Panc1 (cell line): Measurements from ENCODE around the gene MARVELD3. TPM values are rescaled to one million over a fixed set of nuclear protein-coding genes. Genes with fewer than 3 reads are reported as not detected.

Experiments used
- ATAC-seq: fragments of 200-7000 bp; cut with Tn5 transposase; 2 replicates; pipeline ENCODE4 v1.9.1; 2020; ENCODE audit warnings: mild to moderate bottlenecking, moderate library complexity
- BruUV-seq: library from RNA; stranded (reverse); fragments of 400-500 nt; replicated peaks from 2 replicates; lab custom pipeline; 2021; lab: Mats Ljungman, UMichigan
- CTCF ChIA-PET: fragments of 300-600 bp; sonication (Branson Sonifier 250); formaldehyde crosslinking; loops from one replicate; lab custom pipeline; 2022; ENCODE audit warnings: antibody characterized with exemption; lab: Charles Lee
- POLR2A ChIA-PET: fragments of 300-600 bp; sonication (Branson Sonifier 250); formaldehyde crosslinking; loops from one replicate; lab custom pipeline; 2022; ENCODE audit warnings: antibody characterized with exemption; lab: Charles Lee
- DNase-seq: peaks from one replicate; pipeline ENCODE4 v3.0.0-alpha.2; 2010; ENCODE audit warnings: low read depth, low spot score
- H3K27ac ChIP-seq: 2 replicates; pipeline ENCODE4 v1.5.1; 2011; ENCODE audit warnings: mild to moderate bottlenecking, low read length, inconsistent platforms
- H3K27me3 ChIP-seq: fragments of 200-500 bp; sonication (Bioruptor generic); 2 replicates; pipeline ENCODE4 v1.6.0; 2014; ENCODE audit warnings: low read length, inconsistent platforms; ENCODE audit not compliant: control insufficient read depth, insufficient read depth
- H3K36me3 ChIP-seq: fragments of 200-500 bp; sonication (Bioruptor generic); 2 replicates; pipeline ENCODE4 v1.5.1; 2014; ENCODE audit warnings: inconsistent platforms, mild to moderate bottlenecking, low read length, moderate library complexity; ENCODE audit not compliant: control insufficient read depth, insufficient read depth
- H3K4me1 ChIP-seq: 2 replicates; pipeline ENCODE4 v1.5.1; 2011; ENCODE audit warnings: inconsistent platforms, mild to moderate bottlenecking, low read length, moderate library complexity; ENCODE audit not compliant: control insufficient read depth, insufficient read depth
- H3K4me3 ChIP-seq, 2 experiments: 2 replicates each; pipeline ENCODE4 v1.5.1; 2011 to 2012; ENCODE audit warnings: low read depth in 2 of 2, low read length in 2 of 2, mild to moderate bottlenecking in 2 of 2, inconsistent platforms in 1 of 2, moderate library complexity in 1 of 2
- H3K9me3 ChIP-seq: fragments of 200-500 bp; sonication (Bioruptor generic); 2 replicates; pipeline ENCODE4 v1.5.1; 2014; ENCODE audit warnings: low read depth, mild to moderate bottlenecking, inconsistent platforms, low read length, moderate library complexity; ENCODE audit not compliant: control insufficient read depth, insufficient read depth
- CTCF ChIP-seq: fragments of 450-650 bp; IDR thresholded peaks from 2 replicates; pipeline ENCODE4 v1.5.1; 2017; ENCODE audit warnings: mild to moderate bottlenecking
- POLR2AphosphoS5 ChIP-seq: IDR thresholded peaks from 2 replicates; pipeline ENCODE4 v1.6.1; 2012; ENCODE audit warnings: mild to moderate bottlenecking, low read depth, low read length, moderate library complexity
- REST ChIP-seq, 2 experiments: IDR thresholded peaks; 2 replicates each; pipeline ENCODE4 v1.6.1; 2011 to 2012; ENCODE audit warnings: low read depth in 2 of 2, control low read depth in 1 of 2, low read length in 1 of 2, mild to moderate bottlenecking in 1 of 2, moderate library complexity in 1 of 2; ENCODE audit not compliant: insufficient read depth in 1 of 2
- SIN3A ChIP-seq: IDR thresholded peaks from 2 replicates; pipeline ENCODE4 v1.6.1; 2012; ENCODE audit warnings: low read depth, mild to moderate bottlenecking, low read length, moderate library complexity, borderline replicate concordance; ENCODE audit not compliant: insufficient read depth
- TCF7L2 ChIP-seq: IDR thresholded peaks from 2 replicates; pipeline ENCODE4 v1.6.1; 2011; ENCODE audit warnings: mild to moderate bottlenecking, low read depth, low read length, inconsistent platforms
- in situ Hi-C: cut with HindIII; loops from 2 replicates; pipeline ENCODE4 v1.10.0; 2016; ENCODE audit warnings: low sequenced_read_pairs, low pct_unique_long_range_greater_than_20kb
- intact Hi-C: fragments of 100-400 bp; cut with micrococcal nuclease; formaldehyde crosslinking; loops from one replicate; pipeline ENCODE4 v1.10.0; 2022; ENCODE audit not compliant: unreplicated experiment
- total RNA-seq: library from RNA; stranded (reverse); gene quantifications from one replicate; pipeline ENCODE4 v1.2.1, GENCODE V29; 2021; ENCODE audit not compliant: unreplicated experiment

MARVELD3 gene
- total RNA-seq, 1 experiment from 2014 or later, result 0.08 TPM

- H3K9me3 ChIP-seq, result no peaks in the 10 kb centered on the region
- no peak for ATAC-seq
- CTCF ChIA-PET, result no interaction called here
- peaks cover 6% of the 10 kb centered on the region; the same call in 1 of the 2 replicates for H3K36me3 ChIP-seq
- DNase-seq, result no peak
- no peak overlapping the region for H3K4me3 ChIP-seq
- BruUV-seq, result no TSS peak
- POLR2A ChIA-PET, result interaction anchor here (0.6 kb wide), 1 partner anchor 157 kb away, joined by 3 read pairs; no protein-coding TSS in a partner anchor
- H3K27ac ChIP-seq, result no peak overlapping the region
- H3K27me3 ChIP-seq, result no peaks in the 10 kb centered on the region
- intact Hi-C loops, result no loop called here
- no peaks in the 10 kb centered on the region for H3K4me1 ChIP-seq
- in situ Hi-C loops, result no loop called here
- TF ChIP-seq POLR2AphosphoS5 (no peak), CTCF (no peak), SIN3A (no peak), TCF7L2 (no peak), REST (IDR thresholded peaks at IDR 0.05; ENCODE audit: insufficient read depth in 1 of 2, low read depth in 2 of 2, low read length in 1 of 2) (no peak)
These were observed 49.4 kb downstream of the MARVELD3 start for GRCh38 chr16:71675380-71675779.

- ATAC-seq (no peak), DNase-seq (no peak)
- Histone ChIP-seq H3K4me1 (no peaks in the 10 kb centered on the region), H3K9me3 (no peaks in the 10 kb centered on the region), H3K27me3 (no peaks in the 10 kb centered on the region), H3K4me3 (no peak overlapping the region), H3K27ac (no peak overlapping the region), H3K36me3 (peaks cover 8% of the 10 kb centered on the region; the same call in 1 of the 2 replicates)
- TF ChIP-seq CTCF (no peak), REST (IDR thresholded peaks at IDR 0.05; ENCODE audit: insufficient read depth in 1 of 2, low read depth in 2 of 2, low read length in 1 of 2) (no peak), TCF7L2 (no peak)
- BruUV-seq, result no TSS peak
- in situ Hi-C loops, result no loop called here
- POLR2A ChIA-PET, result no interaction called here
- CTCF ChIA-PET, result no interaction called here
- intact Hi-C loops, result no loop called here
These were observed 50.3 kb downstream of the MARVELD3 start for GRCh38 chr16:71676236-71676635.
